Effector CD4-positive, alpha-beta T cell (primary cell): Measurements from ENCODE around the gene TNIK.

ENCODE experiments used
- DNase-seq: peaks from one replicate; pipeline ENCODE4 v3.0.0-alpha.2; 2020

TNIK gene

DNA sequence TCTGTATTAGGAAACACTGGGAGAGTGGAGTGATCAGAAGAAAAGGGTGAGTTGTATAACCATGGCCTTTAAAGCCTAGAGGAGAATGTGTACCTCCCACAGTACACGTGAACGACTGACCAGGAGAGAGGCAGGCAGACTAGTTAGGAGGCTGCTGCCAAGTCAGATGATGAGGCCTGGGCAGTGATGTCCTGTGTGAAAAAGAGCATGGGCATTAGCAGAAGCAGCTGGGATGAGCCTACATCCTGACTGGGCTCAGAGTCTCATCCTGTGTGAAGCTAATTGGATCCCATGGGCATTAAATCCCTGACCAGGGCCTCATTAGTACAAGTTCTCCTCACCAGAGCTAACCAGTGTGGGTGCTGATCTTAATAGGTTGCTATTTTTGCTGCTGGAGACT is 344.5 kb downstream of the TNIK start:
- no peak for DNase-seq

DNA sequence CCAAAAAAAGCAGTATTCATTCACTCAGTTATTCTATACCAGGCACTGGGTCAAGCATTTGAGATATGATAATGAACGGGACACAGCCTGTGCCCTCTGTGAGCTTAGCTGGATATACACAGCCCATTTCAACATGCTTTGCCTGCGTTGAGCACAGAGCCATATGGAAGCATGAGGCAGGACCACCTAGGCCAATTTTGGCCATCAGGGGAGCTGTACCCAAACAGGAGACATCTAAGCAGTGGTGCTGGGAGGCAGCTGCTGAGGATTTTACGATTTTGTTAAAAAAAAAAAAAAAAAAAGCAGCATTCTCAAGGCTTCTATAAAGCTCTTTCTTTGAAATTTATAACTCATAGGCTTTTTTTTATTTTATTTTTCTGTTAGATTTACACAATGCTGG is 346.5 kb downstream of the TNIK start:
- DNase-seq = no peak

DNA sequence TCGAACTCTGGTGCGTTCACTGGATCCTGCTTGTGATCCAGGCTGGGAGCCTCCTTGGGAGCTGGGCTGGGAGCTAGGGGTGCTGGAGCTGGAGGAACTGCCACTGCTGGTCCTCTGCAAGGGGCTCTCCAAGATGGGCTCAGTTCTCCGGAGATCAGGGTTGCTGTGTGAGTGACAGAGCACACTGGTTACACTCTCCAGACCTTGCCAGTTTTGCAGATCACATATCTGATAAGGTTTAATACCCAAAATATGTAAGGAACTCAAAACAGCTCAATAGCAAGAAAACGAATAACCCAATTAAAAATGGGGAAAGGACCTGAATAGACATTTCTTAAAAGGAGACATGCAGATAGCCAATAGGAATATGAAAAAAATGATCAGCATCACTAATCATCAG is 349.5 kb downstream of the TNIK start:
- no peak for DNase-seq

DNA sequence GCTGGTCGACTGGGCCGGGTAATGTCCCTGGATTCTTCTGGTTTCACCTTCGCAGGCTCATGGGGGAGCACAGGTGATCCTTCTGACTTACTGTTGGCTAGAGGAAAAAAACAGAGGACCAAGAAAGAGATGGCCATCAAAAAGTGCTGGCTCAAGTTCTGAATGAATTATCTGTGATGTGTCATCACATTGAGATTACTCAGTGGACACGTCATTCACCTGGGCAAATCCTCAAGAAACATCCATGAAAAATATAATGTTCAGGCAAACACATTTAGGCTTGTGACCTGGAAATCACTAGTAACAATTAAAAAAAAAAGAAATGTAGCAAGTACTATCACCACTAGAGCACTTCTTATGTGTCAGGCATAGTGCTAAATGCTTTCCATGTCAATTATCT is 352.1 kb downstream of the TNIK start:
- no peak for DNase-seq

DNA sequence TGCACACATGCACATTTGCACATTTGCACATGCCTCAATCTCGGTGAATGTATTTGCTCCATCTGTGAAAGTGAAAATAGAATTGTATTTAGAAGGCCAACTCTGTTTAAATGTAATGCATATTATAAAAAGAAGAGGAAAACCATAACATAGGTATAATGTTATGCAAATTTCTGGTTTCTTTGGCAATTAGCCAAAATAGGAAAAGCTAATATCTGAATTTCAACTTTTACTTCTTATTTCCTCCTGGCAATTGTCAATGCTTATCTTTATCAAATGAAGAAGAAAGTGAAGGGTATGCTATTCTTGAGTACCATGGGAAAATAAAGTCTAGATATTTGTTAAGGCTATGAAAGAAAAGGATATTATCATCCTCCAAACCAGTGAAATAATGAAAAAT is 357.0 kb downstream of the TNIK start:
- DNase-seq = no peak

DNA sequence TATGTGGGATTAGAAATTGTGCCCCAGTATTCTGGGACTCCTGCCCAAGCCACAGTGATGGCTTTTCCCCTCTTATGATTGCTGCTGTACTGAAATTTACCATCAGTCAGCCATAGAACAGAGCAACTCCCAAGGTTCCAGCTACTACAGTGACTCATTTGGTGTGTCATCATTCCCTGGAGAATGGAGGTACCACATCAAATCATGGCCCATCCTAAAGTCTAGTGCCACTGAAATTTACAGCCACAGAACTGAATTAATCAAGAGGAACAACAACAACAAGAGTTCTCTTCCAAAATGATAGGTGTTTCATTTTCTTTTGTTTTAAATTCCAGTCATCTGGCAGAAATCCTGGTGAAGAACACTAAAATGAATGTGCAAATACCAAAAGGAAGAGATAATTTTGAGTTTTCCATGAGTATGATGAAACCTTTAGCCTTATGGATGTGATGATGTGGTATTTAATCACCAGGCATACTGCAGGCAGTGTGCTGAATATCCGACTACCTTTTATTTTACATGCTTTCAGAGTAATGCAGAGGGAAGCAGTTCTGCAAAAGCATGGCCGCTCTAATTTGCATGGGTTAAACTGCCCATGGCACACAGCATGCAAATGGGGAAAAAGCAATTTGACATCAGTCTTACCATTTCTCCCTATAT is 358.1 kb downstream of the TNIK start:
- DNase-seq = no peak

DNA sequence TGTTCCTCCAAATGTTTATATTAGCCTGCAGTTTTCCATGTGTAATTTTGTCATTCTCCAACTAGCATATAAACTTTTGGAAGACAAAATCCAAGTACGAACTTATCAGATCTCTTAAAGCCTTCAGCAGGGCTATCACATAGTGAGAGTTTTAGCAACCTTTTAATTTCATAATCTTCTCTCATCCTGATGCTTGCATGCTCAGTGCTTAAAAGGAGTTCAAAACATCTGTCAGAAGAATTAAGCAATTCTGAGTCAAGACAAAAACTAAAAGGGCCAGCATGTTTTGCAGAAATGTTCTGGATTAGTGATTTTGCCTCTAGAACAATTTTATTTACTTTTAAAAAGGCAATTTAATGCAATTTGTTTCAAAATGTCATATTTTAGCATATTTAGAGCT is 360.3 kb downstream of the TNIK start:
- no peak for DNase-seq

DNA sequence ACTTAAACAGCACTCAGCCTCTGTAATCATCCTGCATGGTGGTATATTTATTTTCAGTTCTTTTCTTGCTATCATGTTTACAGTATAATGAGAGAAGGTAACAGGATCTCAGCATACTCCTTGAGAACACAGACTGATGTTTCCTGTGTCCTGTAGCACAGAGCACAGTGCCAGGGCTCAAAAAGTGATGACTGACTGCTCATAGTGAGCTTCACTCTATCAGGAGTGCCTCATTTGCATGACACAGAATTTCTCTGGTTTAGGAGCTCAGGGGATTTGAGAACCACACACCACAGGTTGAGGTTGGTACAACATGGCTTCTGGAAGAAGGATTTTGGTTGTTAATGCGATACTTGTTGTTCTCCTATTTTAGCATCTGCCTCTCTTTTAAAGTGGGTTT is 365.1 kb downstream of the TNIK start:
- DNase-seq = no peak

DNA sequence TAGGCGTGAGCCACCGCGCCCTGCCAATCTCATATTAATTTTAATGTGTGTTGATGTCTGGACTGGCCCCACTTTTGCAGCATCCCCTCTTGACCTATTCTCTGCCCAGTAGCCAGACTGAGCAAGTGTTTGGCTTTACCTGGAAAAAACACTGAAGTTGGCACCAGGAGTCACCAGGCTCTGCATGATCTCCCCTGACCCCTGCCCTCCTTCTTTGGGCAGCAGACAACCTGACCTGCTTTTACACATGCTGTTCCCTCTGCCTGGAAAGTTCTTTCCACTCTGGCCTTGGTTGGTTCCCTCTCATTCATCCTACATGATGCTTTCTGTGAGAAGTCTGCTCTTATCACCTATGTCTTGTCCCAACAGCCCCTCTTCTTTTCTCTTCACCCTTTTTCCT is 365.8 kb downstream of the TNIK start:
- DNase-seq = no peak

DNA sequence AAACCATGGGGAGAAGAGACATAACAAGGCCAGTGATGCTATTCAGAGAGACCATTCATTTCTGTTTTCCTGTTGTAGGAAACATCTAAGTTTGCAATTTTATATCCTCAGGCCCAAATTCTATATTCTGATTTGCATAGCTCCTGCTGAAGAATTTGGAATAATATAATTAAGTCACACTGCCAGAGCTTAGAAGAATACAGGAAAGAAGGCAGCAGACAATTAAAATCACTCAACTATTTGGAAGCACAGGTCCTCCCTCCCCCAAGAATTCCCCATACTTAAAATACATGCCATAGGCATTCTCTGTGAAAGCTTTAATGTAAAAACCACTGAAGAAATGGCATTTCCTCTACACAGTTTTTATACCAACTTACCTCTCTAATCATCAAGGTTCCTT is 366.7 kb downstream of the TNIK start:
- no peak for DNase-seq

DNA sequence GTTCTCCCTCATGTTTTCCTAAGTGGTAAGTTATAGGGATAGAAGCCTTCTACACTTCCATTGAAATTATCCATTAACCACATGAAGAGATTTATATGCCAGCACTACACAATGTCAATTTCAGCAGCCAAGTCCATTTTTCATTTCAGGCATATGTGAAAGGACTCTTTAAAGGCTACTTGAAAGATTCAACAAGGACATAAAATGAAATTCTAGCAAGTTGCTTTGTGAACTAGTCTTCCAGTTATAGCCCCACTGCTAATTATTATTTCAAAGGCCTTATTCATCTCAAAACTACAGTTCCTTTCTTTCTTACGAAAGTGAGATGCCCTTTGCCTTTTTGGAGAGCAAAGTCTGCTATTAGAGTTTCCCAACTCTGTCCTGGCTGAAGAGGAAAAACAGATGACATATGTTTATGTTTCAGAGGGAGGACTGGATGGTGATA is 367.7 kb downstream of the TNIK start:
- no peak for DNase-seq

DNA sequence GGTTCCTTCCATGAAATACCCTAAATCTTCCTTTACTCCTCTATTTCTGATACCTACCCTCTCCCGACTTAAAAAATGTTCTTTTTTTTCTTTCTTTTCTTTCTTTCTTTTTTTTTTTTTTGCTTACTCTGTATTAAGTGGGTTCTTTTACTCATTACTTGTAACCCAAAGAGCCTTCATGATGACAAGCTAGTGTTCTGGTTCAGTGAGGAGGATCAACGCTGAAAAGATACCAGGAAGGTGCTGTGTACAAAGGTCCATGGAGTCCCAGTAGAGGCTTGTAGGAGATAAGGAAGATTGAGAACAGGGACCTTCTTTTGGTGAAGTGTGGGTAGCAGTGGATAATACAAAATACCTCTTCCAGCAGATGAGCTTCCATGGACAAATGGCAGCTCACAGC is 369.9 kb downstream of the TNIK start:
- no peak for DNase-seq

DNA sequence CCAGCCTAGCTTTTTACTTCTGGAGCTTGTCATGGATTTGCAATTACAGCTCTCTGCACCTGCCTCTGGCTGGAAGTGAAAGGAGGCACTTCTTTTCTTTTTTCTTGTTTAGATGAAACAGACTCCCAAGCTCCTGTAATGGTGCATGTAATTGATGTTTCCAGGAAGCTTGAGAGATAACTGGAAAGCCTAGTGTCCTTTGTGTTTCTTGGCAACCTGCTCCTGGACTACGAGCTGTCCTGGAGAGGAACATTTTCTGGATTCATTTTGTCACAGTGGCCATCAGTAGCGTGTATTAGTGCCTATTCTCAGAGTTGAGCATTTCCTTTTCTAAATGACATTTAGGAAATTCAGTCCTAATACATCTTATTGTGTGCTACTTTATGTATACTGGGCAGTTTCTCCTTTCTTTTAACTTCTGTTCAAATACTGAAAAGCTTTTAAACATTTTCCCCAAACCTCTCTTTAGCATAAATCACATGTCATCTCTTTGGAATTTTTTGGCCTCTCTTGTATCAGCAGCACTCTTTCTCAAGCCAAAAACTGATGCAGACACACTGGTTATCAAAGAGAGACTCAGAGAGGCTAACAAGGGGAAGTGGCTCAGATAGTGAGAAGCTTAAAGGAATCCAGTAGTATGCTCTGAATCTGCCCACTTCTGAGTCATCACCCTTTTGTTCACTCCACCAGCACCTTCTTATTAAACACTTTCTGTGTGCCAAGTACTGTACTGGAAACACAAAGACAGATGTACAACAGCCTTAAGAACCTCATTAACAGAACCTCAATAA is 371.0 kb downstream of the TNIK start:
- no peak for DNase-seq

DNA sequence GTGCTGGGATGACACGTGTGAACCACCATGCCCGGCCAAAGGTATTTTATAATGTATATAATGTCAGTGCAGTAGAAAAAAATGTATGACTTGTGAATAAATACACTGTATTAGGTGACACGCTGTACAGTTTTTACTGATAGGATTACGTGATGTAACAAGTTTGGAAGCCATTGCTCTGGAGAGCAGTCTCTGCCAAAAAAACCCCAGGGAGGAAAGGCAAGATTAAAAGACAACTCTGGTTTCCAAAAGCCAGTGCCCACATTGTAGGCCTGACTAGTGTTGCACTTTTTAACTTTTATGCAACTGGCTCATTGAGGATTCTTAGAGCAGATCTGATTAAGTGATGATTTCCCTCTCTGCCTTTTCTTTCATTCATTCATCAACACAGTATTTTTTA is 371.7 kb downstream of the TNIK start:
- DNase-seq = no peak

DNA sequence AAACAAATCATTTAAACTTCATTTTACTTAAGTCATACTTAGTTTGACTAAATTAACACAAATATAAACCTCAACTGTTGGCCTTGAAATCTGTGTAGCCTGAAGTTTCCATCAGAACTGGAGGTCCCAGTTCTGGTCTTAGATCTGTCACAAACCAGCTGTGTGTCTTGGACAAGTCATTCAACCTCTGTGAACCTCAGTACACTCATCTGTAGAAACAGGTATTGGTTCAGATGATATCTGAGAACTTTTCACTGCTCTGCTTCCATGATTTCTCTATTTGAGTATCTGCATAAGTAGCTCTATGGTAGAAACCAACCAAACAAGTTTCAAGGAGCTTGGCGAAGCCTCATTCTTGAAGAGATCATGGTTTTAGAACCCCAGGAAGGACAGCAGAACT is 373.3 kb downstream of the TNIK start:
- no peak for DNase-seq

DNA sequence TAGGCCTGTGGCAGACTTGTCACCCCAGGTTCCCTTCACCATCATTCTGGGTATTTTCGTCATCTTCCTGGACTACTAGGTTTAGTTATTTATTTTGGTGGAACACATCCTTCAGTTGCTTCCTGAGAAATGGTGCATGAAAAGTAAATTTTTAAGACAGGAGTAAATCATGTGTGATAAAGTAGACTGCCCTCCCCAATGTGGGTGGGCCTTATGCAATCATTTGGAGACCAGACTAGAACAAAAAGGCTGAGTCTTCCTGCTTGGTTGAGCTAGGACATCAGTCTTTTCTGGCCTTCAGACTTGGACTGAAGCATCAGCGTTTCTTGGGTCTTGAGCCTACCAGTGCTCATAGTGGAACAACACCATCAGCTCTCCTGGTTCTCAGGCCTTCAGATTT is 382.9 kb downstream of the TNIK start:
- DNase-seq = no peak

DNA sequence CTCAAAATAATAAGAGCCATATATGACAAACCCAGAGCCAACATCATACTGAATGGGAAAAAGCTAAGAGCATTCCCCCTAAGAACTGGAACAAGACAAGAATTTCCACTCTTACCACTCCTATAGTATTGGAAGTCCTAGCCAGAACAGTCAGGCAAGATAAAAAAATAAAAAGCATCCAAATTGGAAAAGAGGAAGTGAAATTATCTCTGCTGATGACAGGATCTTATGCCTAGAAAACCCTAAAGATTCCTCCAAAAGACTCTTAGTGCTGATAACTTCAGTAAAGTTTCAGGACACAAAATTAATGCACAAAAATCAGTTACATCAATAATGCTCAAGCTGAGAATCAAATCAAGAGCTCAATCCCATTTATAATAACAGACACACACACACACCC is 387.8 kb downstream of the TNIK start:
- DNase-seq = no peak

DNA sequence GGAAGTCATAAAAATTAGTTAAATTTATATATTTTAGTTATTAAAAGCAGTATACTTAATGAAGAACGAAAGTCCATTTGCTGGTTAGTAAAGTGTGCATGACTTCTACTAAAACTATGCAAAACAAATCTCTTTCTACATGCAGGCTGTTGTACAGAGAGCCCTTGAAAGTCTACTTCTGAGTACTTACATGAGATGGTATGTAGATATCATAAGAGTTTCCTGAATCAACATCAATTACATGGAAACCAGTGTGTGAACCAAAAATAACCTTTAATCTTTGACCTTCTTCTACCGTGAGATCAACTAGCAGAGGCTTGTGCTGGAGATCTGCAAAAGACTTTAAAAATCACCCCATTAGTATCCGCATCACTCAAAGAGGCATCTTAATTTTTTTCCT is 391.5 kb downstream of the TNIK start:
- no peak for DNase-seq

DNA sequence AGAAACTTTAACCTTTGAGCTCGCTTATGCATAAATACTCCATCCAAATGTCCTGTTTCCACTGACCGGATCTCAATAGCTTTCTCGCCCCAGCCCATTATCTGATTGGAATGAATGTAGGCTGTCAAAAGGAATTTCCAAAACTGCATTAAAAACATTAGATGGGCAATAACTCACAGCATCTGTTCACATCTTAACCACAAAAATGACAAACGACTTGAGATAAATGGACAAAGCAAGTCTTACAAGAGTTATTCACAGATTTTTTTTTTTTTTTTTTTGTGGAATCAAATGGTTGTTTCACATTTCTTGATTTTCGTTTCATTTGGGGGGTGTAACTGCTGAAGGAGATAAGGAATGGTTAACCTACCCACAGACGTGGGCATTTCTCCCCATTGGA is 394.0 kb downstream of the TNIK start:
- no peak for DNase-seq

DNA sequence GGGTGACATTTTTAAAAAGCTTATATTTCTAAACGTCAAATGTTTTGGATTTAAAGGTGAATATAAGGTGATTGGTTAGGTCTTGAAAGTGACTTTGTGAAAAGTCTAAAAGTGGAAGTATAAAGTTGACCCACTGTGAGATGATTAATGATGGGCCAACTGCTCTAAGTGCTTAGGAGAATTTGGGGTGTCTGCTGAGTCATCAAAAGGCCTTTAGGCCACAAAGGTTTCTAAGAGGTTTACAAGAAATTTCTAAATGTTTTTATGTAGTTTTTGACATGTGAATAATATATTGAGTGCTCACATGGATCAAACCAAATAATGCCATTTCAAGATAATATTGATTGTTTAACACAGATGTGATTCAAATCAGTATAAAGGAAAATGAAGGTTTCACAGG is 394.5 kb downstream of the TNIK start:
- no peak for DNase-seq

DNA sequence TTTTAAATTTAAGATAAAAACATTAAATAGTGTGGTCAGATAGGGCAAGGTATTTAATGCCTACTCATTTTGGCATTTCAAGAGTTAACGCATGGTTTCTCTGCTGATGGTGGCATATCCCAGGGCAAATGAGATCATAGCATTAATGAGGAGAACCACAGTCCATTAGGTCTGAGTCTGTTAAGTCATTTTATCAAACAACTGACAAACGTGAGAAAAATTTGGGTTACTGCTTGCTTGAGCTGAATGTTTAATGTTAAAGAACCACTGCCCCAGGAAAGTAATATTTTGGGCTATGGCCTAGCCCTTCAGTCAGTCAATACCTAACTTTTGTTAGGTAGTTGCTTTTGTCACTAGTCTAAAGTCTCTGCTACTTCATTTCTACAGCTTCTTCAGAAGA is 395.7 kb downstream of the TNIK start:
- no peak for DNase-seq

DNA sequence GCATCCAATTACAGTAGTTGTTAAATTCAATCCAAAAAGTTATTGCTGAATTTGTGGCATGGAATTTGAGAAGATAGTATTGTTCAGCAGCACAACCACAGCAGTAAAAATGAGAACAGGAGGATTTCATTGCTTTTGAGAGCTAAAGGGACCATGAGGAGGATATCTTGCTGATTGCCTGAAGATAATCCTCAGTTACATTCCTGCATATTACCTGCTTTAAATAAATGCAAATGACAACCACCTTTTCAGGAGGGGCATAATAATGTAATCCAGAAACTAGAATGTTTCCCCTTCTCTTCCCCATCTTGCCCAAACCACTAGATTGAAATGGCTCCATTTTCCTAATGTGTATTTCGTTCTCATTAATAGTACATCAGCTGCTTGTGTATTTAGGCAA is 398.5 kb downstream of the TNIK start:
- no peak for DNase-seq

DNA sequence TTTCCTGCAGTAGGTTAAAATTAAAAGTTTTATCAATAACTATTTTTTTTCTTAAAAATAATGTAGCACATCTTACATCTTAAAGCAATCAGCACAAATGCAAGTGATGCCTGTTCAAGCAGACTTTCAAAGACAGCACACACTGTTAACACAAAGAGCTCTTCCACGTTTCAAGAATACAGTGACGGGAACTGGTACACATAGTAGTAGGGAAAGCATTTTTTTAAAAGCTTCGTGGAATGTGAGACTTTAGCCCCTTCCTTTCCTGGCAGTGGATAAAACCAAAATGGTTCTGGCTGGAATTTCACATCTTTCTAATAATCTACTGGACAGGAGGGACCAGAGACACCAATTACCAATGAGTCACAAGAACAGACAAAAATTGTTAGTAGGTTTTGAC is 400.2 kb downstream of the TNIK start:
- DNase-seq = no peak

DNA sequence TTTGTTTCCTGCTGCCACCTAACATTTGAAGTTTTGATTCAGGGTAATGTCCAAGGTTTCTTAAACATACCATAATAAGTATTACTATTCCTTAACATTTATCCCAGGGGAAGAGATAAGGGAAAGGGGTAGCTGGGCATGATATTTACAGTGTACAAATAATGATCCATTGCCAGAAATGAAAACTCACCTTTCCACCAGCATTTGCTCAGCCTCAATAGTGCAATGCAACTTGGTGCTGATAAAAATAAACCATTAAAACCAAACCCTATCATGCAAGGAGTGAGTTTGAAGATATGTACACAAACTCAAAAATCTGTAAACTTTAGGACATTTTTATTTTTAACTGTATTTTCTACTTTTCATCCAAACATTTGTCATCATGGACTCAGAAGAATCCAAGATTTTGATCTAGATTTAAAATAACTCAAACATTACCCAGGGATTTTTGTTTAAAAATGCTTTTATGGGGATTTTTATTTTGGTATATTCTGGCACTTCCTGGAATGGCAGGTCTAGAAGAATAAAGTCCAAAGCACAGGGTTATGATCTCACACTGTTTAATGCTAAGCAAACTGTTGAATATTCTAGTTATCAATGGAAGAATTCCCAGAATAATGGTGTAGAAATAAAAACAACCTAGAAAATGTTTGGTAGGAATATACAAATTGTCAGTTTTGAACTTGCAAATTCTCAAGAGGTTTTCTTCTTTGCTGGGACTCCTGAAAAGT is 401.2 kb downstream of the TNIK start:
- no peak for DNase-seq
